ENCODE data around the gene CLECL1.
A peak's percentile ranks its signal among the peaks of the same experiment; 100 is the strongest.

Gene CLECL1

DNA sequence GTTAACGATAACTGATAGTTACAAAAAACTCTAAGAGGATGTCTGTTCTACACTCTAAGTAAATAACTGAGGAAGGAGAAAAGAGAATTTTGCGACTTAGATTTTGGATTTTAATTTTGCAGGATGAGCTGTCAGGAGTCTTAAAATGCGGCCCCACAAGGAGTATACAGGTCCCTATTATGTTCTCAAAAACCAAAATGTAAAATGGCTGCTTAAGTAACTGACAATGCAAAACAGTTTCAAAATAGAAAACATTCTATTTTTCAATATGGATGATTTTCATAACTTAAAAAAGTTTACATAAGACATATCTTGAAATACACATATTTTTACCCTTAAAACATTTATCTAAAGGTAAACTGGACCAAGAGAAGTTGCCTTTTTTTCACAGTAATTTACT, 25.2 kb upstream of the CLECL1 start:
- Histone ChIP-seq H3K36me3 (ENCODE audit: insufficient read depth, low read length) (no peaks in the 10 kb centered on the region), H3K9ac (ENCODE audit: low read depth, low read length) (no peak overlapping the region), H3K27me3 (ENCODE audit: control insufficient read depth, insufficient read depth, low read length) (no peaks in the 10 kb centered on the region), H3K4me2 (ENCODE audit: low read length) (no peak overlapping the region), H3K9me3 (replicated peaks; ENCODE audit: low read length) (no peaks in the 10 kb centered on the region), H3K4me3 (ENCODE audit: low read length) (no peak overlapping the region), H3K4me1 (ENCODE audit: control insufficient read depth, insufficient read depth, low read length) (no peaks in the 10 kb centered on the region)

- H3K4me2 ChIP-seq (ENCODE audit: low read length), result no peak overlapping the region
- no peak overlapping the region for H3K4me3 ChIP-seq (ENCODE audit: low read length)
- no peaks in the 10 kb centered on the region for H3K9me3 ChIP-seq (replicated peaks; ENCODE audit: low read length)
- no peaks in the 10 kb centered on the region for H3K4me1 ChIP-seq (ENCODE audit: control insufficient read depth, insufficient read depth, low read length)
- no peak overlapping the region for H3K9ac ChIP-seq (ENCODE audit: low read depth, low read length)
- no peaks in the 10 kb centered on the region for H3K27me3 ChIP-seq (ENCODE audit: control insufficient read depth, insufficient read depth, low read length)
- no peaks in the 10 kb centered on the region for H3K36me3 ChIP-seq (ENCODE audit: insufficient read depth, low read length)
Observed at GRCh38 chr12:9757433-9758025, 24.6 kb upstream of the CLECL1 start.

DNA sequence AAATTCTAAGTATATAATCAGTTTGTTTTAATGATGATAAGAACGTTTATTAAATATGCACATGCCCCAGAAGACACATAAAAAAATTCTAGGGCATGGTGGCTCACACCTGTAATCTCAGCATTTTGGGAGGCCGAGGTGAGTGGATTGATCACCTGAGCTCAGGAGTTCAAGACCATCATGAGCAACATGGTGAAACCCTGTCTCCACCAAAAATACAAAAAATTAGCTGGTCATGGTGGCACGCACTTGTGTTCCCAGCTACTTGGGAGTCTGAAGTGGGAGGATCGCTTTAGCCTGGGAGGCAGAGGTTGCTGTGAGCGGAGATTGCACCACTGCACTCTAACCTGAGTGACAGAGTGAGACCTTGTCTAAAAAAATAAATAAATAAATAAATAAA, 23.8 kb upstream of the CLECL1 start:
- Histone ChIP-seq H3K36me3 (ENCODE audit: insufficient read depth, low read length) (no peaks in the 10 kb centered on the region), H3K4me3 (ENCODE audit: low read length) (no peak overlapping the region), H3K4me2 (ENCODE audit: low read length) (no peak overlapping the region), H3K9ac (ENCODE audit: low read depth, low read length) (no peak overlapping the region), H3K9me3 (replicated peaks; ENCODE audit: low read length) (no peaks in the 10 kb centered on the region), H3K27me3 (ENCODE audit: control insufficient read depth, insufficient read depth, low read length) (no peaks in the 10 kb centered on the region), H3K4me1 (ENCODE audit: control insufficient read depth, insufficient read depth, low read length) (no peaks in the 10 kb centered on the region)

GRCh38 chr12:9756170-9756569, 23.3 kb upstream of the CLECL1 start:
- no peak overlapping the region for H3K9ac ChIP-seq (ENCODE audit: low read depth, low read length)
- no peak overlapping the region for H3K4me2 ChIP-seq (ENCODE audit: low read length)
- no peaks in the 10 kb centered on the region for H3K27me3 ChIP-seq (ENCODE audit: control insufficient read depth, insufficient read depth, low read length)
- H3K4me1 ChIP-seq (ENCODE audit: control insufficient read depth, insufficient read depth, low read length), result no peaks in the 10 kb centered on the region
- no peaks in the 10 kb centered on the region for H3K36me3 ChIP-seq (ENCODE audit: insufficient read depth, low read length)
- H3K4me3 ChIP-seq (ENCODE audit: low read length), result no peak overlapping the region
- H3K9me3 ChIP-seq (replicated peaks; ENCODE audit: low read length), result no peaks in the 10 kb centered on the region

GRCh38 chr12:9755567-9755966, 22.7 kb upstream of the CLECL1 start:
- Histone ChIP-seq H3K27me3 (ENCODE audit: control insufficient read depth, insufficient read depth, low read length) (no peaks in the 10 kb centered on the region), H3K36me3 (ENCODE audit: insufficient read depth, low read length) (no peaks in the 10 kb centered on the region), H3K9me3 (replicated peaks; ENCODE audit: low read length) (no peaks in the 10 kb centered on the region), H3K9ac (ENCODE audit: low read depth, low read length) (no peak overlapping the region), H3K4me1 (ENCODE audit: control insufficient read depth, insufficient read depth, low read length) (no peaks in the 10 kb centered on the region), H3K4me3 (ENCODE audit: low read length) (no peak overlapping the region), H3K4me2 (ENCODE audit: low read length) (no peak overlapping the region)

- Histone ChIP-seq H3K4me1 (ENCODE audit: control insufficient read depth, insufficient read depth, low read length) (no peaks in the 10 kb centered on the region), H3K36me3 (ENCODE audit: insufficient read depth, low read length) (no peaks in the 10 kb centered on the region), H3K9me3 (replicated peaks; ENCODE audit: low read length) (no peaks in the 10 kb centered on the region), H3K4me2 (ENCODE audit: low read length) (no peak overlapping the region), H3K27me3 (ENCODE audit: control insufficient read depth, insufficient read depth, low read length) (no peaks in the 10 kb centered on the region), H3K9ac (ENCODE audit: low read depth, low read length) (no peak overlapping the region), H3K4me3 (ENCODE audit: low read length) (no peak overlapping the region)
Observed at GRCh38 chr12:9755035-9755434, 22.1 kb upstream of the CLECL1 start.

DNA sequence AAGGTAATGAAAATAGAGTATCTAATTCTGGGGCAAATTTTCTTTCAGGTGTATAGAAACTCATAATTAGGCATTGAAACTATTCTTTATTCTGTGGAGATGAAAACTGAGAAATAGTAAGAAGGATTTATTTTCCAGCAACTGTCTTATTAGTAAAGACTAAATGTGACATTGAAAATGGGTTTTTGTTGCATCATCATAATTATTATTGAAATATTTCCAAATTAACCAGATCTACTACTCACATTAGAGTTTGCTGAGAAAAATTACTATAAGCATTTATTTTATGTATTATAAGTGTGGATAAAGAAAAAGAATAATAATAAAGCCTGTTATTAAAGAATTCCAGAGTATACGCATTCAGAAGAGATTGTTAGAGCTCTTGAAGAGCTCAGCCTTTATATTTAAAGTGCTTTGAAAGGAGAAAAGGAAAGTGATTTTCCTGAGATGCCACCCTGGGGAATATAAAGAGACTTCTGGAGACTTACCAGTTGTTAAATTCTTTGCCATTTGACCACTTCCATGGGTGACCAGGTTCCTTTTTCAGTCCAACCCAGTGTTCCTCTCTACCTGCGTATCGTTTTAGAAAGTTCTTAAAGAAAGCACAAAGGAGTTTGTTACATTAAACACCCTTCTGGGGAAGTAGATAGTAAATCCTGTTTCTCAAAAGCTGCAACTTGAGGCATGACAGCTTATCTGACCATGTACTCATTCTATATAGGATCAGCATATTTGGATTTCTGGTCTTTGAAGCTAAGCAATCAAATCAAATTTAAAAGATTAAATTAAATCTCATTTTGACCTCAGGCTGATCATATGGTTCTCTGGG, 21.4 kb upstream of the CLECL1 start:
- Histone ChIP-seq H3K27me3 (ENCODE audit: control insufficient read depth, insufficient read depth, low read length) (no peaks in the 10 kb centered on the region), H3K4me3 (ENCODE audit: low read length) (no peak overlapping the region), H3K36me3 (ENCODE audit: insufficient read depth, low read length) (no peaks in the 10 kb centered on the region), H3K9ac (ENCODE audit: low read depth, low read length) (no peak overlapping the region), H3K4me2 (ENCODE audit: low read length) (no peak overlapping the region), H3K4me1 (ENCODE audit: control insufficient read depth, insufficient read depth, low read length) (no peaks in the 10 kb centered on the region), H3K9me3 (replicated peaks; ENCODE audit: low read length) (no peaks in the 10 kb centered on the region)

DNA sequence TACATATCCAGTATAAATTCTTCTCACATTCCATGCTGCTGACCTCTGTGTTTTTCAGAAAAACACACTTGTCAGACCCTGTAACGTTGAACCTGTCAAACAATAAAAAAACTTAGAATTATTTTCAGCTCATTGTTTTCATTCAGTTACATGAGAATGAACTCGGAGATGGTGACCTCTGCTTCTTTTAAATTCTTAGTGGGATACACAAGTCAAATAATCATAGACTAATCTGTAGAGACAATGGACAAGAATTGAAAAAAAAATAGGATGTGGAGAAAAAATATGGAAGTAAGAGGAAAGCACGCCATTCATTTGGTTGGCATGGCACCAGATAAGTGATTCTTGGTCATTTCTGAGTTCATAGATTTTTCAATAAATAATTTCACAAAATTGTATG, 20.6 kb upstream of the CLECL1 start:
- no peak overlapping the region for H3K9ac ChIP-seq (ENCODE audit: low read depth, low read length)
- H3K4me1 ChIP-seq (ENCODE audit: control insufficient read depth, insufficient read depth, low read length), result no peaks in the 10 kb centered on the region
- H3K27me3 ChIP-seq (ENCODE audit: control insufficient read depth, insufficient read depth, low read length), result no peaks in the 10 kb centered on the region
- no peaks in the 10 kb centered on the region for H3K9me3 ChIP-seq (replicated peaks; ENCODE audit: low read length)
- H3K4me3 ChIP-seq (ENCODE audit: low read length), result no peak overlapping the region
- no peaks in the 10 kb centered on the region for H3K36me3 ChIP-seq (ENCODE audit: insufficient read depth, low read length)
- H3K4me2 ChIP-seq (ENCODE audit: low read length), result no peak overlapping the region

- H3K27me3 ChIP-seq (ENCODE audit: control insufficient read depth, insufficient read depth, low read length), result no peaks in the 10 kb centered on the region
- H3K4me1 ChIP-seq (ENCODE audit: control insufficient read depth, insufficient read depth, low read length), result no peaks in the 10 kb centered on the region
- no peak overlapping the region for H3K9ac ChIP-seq (ENCODE audit: low read depth, low read length)
- no peak overlapping the region for H3K4me3 ChIP-seq (ENCODE audit: low read length)
- no peak overlapping the region for H3K4me2 ChIP-seq (ENCODE audit: low read length)
- no peaks in the 10 kb centered on the region for H3K36me3 ChIP-seq (ENCODE audit: insufficient read depth, low read length)
- H3K9me3 ChIP-seq (replicated peaks; ENCODE audit: low read length), result no peaks in the 10 kb centered on the region
Observed at GRCh38 chr12:9753073-9753472, 20.2 kb upstream of the CLECL1 start.

DNA sequence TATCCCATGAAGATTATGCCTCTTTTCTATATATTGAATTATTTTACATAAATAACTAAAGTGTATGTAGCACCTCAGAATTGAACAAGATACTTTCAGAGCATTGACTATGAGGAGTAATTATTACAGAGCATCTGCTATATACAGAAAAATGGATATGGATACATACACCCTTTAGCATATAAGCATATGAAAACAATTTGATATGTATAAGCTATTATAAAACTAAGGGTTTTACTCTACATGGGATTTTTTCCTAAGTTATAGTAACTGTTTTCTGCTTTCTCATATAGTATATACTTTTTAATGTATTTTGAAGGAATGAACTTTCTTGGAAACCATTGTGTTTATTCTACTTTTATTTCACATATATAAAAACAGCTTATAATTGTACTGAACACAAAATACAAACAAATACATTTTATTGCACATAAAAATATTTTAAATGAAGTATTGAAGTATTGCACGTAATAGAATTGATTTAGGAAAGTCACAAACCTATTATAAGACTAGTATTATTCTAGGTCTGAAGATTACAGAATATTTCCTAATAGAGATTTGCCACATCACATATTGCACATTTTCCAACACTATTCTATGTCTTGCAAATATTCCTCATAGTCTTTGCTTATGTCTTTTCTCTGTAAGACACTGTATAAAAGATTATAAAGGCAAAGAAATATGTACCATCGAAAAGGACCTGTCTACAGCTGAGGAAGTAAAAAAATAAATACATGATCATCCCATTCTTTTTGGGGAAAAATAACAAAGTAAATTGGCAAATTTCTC, 19.4 kb upstream of the CLECL1 start:
- Histone ChIP-seq H3K36me3 (ENCODE audit: insufficient read depth, low read length) (no peaks in the 10 kb centered on the region), H3K27me3 (ENCODE audit: control insufficient read depth, insufficient read depth, low read length) (no peaks in the 10 kb centered on the region), H3K4me3 (ENCODE audit: low read length) (no peak overlapping the region), H3K4me1 (ENCODE audit: control insufficient read depth, insufficient read depth, low read length) (no peaks in the 10 kb centered on the region), H3K9me3 (replicated peaks; ENCODE audit: low read length) (no peaks in the 10 kb centered on the region), H3K9ac (ENCODE audit: low read depth, low read length) (no peak overlapping the region), H3K4me2 (ENCODE audit: low read length) (no peak overlapping the region)

GRCh38 chr12:9751204-9752144, 18.6 kb upstream of the CLECL1 start:
- H3K4me1 ChIP-seq (ENCODE audit: control insufficient read depth, insufficient read depth, low read length), result no peaks in the 10 kb centered on the region
- no peak overlapping the region for H3K4me3 ChIP-seq (ENCODE audit: low read length)
- H3K27me3 ChIP-seq (ENCODE audit: control insufficient read depth, insufficient read depth, low read length), result no peaks in the 10 kb centered on the region
- H3K9ac ChIP-seq (ENCODE audit: low read depth, low read length), result peak overlapping the region; percentile 19
- H3K36me3 ChIP-seq (ENCODE audit: insufficient read depth, low read length), result no peaks in the 10 kb centered on the region
- H3K9me3 ChIP-seq (replicated peaks; ENCODE audit: low read length), result no peaks in the 10 kb centered on the region
- H3K4me2 ChIP-seq (ENCODE audit: low read length), result peak overlapping the region; percentile 72

Measured in skeletal muscle satellite cell (primary cell).